ENCODE measurements around the gene PODNL1. TPM values are rescaled to one million over a fixed set of nuclear protein-coding genes. Genes with fewer than 3 reads are reported as not detected.

PODNL1 gene
- total RNA-seq, 1 donor from 2014 or later: 8.9 TPM

DNA sequence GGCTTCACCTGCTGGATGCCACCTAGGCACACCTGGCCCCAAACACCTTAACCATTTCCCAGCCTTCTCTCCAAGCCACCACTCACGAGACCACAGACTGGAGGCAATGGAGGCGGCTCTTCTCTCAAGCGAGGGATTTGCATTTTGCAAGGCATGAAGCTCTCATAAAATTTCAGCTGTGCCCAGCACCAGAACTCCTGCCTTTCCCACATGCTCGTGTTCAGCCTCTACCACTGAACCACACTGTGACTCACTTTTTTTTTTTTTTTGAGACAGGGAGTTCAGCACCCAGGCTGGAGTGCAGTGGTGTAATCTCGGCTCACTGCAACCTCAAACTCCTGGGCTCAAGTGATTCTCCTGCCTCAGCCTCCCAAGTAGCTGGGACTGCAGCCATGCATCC, 50.7 kb downstream of the PODNL1 start:
- Mint-ChIP-seq H3K4me3 (ENCODE audit: unreplicated experiment) (no peak overlapping the region), H3K27ac (ENCODE audit: unreplicated experiment) (no peak overlapping the region), H3K27me3 (ENCODE audit: unreplicated experiment) (no peaks in the 10 kb centered on the region), H3K4me1 (ENCODE audit: low read depth, unreplicated experiment) (no peaks in the 10 kb centered on the region), H3K9me3 (ENCODE audit: unreplicated experiment) (no peaks in the 10 kb centered on the region), H3K36me3 (ENCODE audit: unreplicated experiment) (no peaks in the 10 kb centered on the region)
- TF ChIP-seq, protein P1, sequence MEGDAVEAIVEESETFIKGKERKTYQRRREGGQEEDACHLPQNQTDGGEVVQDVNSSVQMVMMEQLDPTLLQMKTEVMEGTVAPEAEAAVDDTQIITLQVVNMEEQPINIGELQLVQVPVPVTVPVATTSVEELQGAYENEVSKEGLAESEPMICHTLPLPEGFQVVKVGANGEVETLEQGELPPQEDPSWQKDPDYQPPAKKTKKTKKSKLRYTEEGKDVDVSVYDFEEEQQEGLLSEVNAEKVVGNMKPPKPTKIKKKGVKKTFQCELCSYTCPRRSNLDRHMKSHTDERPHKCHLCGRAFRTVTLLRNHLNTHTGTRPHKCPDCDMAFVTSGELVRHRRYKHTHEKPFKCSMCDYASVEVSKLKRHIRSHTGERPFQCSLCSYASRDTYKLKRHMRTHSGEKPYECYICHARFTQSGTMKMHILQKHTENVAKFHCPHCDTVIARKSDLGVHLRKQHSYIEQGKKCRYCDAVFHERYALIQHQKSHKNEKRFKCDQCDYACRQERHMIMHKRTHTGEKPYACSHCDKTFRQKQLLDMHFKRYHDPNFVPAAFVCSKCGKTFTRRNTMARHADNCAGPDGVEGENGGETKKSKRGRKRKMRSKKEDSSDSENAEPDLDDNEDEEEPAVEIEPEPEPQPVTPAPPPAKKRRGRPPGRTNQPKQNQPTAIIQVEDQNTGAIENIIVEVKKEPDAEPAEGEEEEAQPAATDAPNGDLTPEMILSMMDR (IDR thresholded peaks at IDR 0.05; ENCODE audit: partially characterized antibody, unreplicated experiment): no peak
- no peak for DNase-seq

DNA sequence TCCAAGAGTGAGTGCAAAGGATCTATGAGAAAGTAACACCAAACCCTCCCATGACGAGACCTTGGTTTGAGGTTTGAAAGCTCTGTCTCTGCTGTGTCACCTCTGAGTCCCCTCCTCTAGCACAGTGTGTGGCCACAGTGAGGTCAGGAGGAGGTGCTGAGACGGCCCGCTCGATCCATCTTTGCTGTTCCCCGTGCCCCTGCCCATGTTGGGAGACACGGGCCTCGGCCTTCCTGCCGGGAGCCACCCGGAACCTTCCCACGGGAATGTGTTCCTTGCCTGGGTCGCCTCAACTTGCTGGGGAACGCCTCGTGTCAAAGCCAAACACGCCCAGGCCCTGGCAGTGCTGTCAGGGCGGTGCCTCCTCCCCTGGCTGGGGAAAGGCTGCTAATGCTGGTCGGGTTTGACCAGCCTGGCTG, 51.2 kb downstream of the PODNL1 start:
- DNase-seq: no peak
- TF ChIP-seq, protein P1 (IDR thresholded peaks at IDR 0.05; ENCODE audit: partially characterized antibody, unreplicated experiment): no peak
- no peaks in the 10 kb centered on the region for H3K4me1 Mint-ChIP-seq (ENCODE audit: low read depth, unreplicated experiment)
- H3K27ac Mint-ChIP-seq (ENCODE audit: unreplicated experiment): no peak overlapping the region
- H3K27me3 Mint-ChIP-seq (ENCODE audit: unreplicated experiment): no peaks in the 10 kb centered on the region
- no peak overlapping the region for H3K4me3 Mint-ChIP-seq (ENCODE audit: unreplicated experiment)
- H3K9me3 Mint-ChIP-seq (ENCODE audit: unreplicated experiment): no peaks in the 10 kb centered on the region
- no peaks in the 10 kb centered on the region for H3K36me3 Mint-ChIP-seq (ENCODE audit: unreplicated experiment)

GRCh38 chr19:13885826-13886365, 52.3 kb downstream of the PODNL1 start:
- Mint-ChIP-seq H3K4me3 (ENCODE audit: unreplicated experiment) (no peak overlapping the region), H3K4me1 (ENCODE audit: low read depth, unreplicated experiment) (peaks cover under 1% of the 10 kb centered on the region), H3K27ac (ENCODE audit: unreplicated experiment) (no peak overlapping the region)

DNA sequence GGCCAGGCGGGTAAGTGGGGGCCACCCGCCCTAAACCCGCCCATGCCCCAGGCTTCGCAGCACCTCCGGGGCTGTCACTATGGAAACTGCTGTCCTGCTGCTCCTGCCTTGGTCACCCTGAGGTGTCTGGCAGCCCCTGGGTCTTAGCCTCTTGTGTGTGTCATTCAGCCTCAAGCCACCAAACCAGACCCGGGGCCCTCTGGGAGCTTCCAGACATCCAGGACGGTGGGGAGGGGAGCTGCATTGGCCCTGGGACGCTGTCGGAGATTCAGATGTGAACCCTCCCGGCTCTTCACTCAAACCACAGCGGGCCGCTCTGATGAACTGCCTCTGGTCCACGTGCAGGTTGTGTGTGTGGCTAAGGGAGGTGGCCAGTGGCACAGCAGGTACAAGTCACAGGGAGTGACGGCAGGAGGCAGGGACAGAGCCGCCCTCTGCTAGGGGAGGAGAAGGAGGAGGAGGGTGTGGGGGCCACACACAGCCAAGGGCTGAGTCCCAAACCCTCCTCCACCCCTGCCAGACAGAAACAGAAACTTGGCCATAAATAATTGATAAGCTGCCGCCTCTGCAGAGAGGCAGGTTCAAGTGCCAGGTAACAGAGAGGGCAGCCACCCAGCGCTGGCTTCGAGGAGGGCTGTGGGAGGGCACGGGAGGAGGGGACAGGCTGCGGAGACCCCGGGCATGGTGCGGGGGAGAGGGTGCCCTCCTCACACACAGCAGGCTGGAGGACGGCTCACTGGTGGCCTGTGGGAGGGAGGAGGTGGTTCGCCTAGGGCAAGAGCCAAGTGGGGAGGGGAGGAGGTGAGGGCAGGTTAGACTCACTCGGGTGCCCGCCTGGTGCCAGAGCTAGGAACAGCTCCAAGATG, 53.3 kb downstream of the PODNL1 start:
- Mint-ChIP-seq H3K4me1 (ENCODE audit: low read depth, unreplicated experiment) (peaks cover 6% of the 10 kb centered on the region), H3K36me3 (ENCODE audit: unreplicated experiment) (no peaks in the 10 kb centered on the region), H3K27ac (ENCODE audit: unreplicated experiment) (no peak overlapping the region), H3K27me3 (ENCODE audit: unreplicated experiment) (peaks cover 2% of the 10 kb centered on the region), H3K9me3 (ENCODE audit: unreplicated experiment) (no peaks in the 10 kb centered on the region), H3K4me3 (ENCODE audit: unreplicated experiment) (no peak overlapping the region)
- TF ChIP-seq, protein P1 (IDR thresholded peaks at IDR 0.05; ENCODE audit: partially characterized antibody, unreplicated experiment): no peak
- no peak for DNase-seq

More at GRCh38 chr19:13885826-13886365, 52.3 kb downstream of the PODNL1 start:
- DNase-seq: no peak
- H3K27me3 Mint-ChIP-seq (ENCODE audit: unreplicated experiment): no peaks in the 10 kb centered on the region
- TF ChIP-seq, protein P1 (IDR thresholded peaks at IDR 0.05; ENCODE audit: partially characterized antibody, unreplicated experiment): no peak
- H3K9me3 Mint-ChIP-seq (ENCODE audit: unreplicated experiment): no peaks in the 10 kb centered on the region
- H3K36me3 Mint-ChIP-seq (ENCODE audit: unreplicated experiment): no peaks in the 10 kb centered on the region

DNA sequence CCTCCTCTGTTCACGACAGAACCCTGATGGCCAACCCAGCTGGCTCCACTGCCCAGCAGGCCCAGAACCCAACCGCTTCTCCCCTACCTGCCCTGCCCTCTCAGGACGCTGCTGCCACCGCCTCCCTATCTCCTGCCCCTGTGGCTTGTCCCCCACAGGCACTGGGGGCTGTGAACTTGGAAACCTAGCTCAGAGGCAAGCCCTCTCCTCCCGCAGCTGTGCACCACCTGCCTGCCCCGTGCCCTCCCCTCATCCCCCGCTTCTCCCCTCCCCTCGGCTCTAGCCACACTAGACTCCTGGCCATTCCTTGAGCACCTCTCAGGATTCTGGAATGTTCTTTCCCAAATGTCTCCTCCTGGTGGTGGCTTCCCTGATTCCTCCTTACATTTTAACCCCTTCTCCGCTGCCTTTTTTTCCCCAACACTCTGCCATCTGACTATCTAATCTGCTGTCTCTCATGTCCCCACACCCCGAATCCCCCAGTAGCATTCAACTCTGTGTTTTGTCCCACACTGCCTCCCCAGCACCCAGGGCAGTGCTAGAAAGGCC, 54.6 kb downstream of the PODNL1 start:
- Mint-ChIP-seq H3K36me3 (ENCODE audit: unreplicated experiment) (no peaks in the 10 kb centered on the region), H3K4me1 (ENCODE audit: low read depth, unreplicated experiment) (peaks cover 6% of the 10 kb centered on the region), H3K4me3 (ENCODE audit: unreplicated experiment) (no peak overlapping the region), H3K27ac (ENCODE audit: unreplicated experiment) (no peak overlapping the region), H3K27me3 (ENCODE audit: unreplicated experiment) (peaks cover 2% of the 10 kb centered on the region), H3K9me3 (ENCODE audit: unreplicated experiment) (peaks cover 2% of the 10 kb centered on the region)
- TF ChIP-seq, protein P1 (IDR thresholded peaks at IDR 0.05; ENCODE audit: partially characterized antibody, unreplicated experiment): peak; percentile 28
- DNase-seq: no peak

Data from glutamatergic neuron (in vitro differentiated cells).